A673 (cell line): ENCODE results near the gene ATRX. TPM values are rescaled to one million over a fixed set of nuclear protein-coding genes. Genes with fewer than 3 reads are reported as not detected.
A peak's percentile ranks its signal among the peaks of the same experiment; 100 is the strongest.

Source experiments
- BruUV-seq: library from RNA; stranded (reverse); fragments of 400-500 nt; replicated peaks from 2 replicates; lab custom pipeline; 2021; lab: Mats Ljungman, UMichigan
- CTCF ChIA-PET: fragments of 300-600 bp; sonication (Branson Sonifier 250); formaldehyde crosslinking; loops from one replicate; lab custom pipeline; 2022; ENCODE audit warnings: antibody characterized with exemption; lab: Charles Lee
- POLR2A ChIA-PET: fragments of 300-600 bp; sonication (Branson Sonifier 250); formaldehyde crosslinking; loops from one replicate; lab custom pipeline; 2022; ENCODE audit warnings: antibody characterized with exemption; ENCODE audit not compliant: low non-redundant PET; lab: Charles Lee
- DNase-seq: peaks from one replicate; pipeline ENCODE4 v3.0.0-alpha.2; 2015; ENCODE audit warnings: low spot score
- H3K27ac ChIP-seq: fragments of 200-600 bp; sonication (generic); 2 replicates; pipeline ENCODE4 v1.5.1; 2016; ENCODE audit warnings: mixed run types, low read depth, mild to moderate bottlenecking, mixed read lengths, antibody characterized with exemption, low read length; ENCODE audit not compliant: poor library complexity, severe bottlenecking
- H3K27me3 ChIP-seq: fragments of 200-600 bp; sonication (generic); replicated peaks from 2 replicates; pipeline ENCODE4 v1.6.1; 2017; ENCODE audit warnings: mixed run types, low read depth, mild to moderate bottlenecking, mixed read lengths, antibody characterized with exemption, low read length; ENCODE audit not compliant: insufficient read depth, poor library complexity
- H3K36me3 ChIP-seq: fragments of 200-600 bp; sonication (generic); 2 replicates; pipeline ENCODE4 v1.6.1; 2016; ENCODE audit warnings: mixed run types, mild to moderate bottlenecking, mixed read lengths, antibody characterized with exemption, low read length; ENCODE audit not compliant: insufficient read depth, poor library complexity, severe bottlenecking
- H3K4me1 ChIP-seq: fragments of 200-600 bp; sonication (generic); 2 replicates; pipeline ENCODE4 v1.6.1; 2017; ENCODE audit warnings: mixed run types, mild to moderate bottlenecking, mixed read lengths, antibody characterized with exemption, low read length; ENCODE audit not compliant: insufficient read depth, poor library complexity, severe bottlenecking
- H3K4me3 ChIP-seq: fragments of 200-600 bp; sonication (generic); 2 replicates; pipeline ENCODE4 v1.5.1; 2016; ENCODE audit warnings: low read depth, mixed run types, mild to moderate bottlenecking, mixed read lengths, low read length; ENCODE audit not compliant: poor library complexity, severe bottlenecking
- H3K9me3 ChIP-seq: fragments of 200-600 bp; sonication (generic); 2 replicates; pipeline ENCODE4 v1.6.1; 2016; ENCODE audit warnings: mixed run types, low read depth, mild to moderate bottlenecking, mixed read lengths, antibody characterized with exemption, low read length; ENCODE audit not compliant: poor library complexity, severe bottlenecking
- EZH2 ChIP-seq: fragments of 200-600 bp; sonication (generic); IDR thresholded peaks from 2 replicates; pipeline ENCODE4 v1.6.1; 2017; ENCODE audit warnings: borderline replicate concordance, low read depth, mild to moderate bottlenecking, mixed read lengths, antibody characterized with exemption, low read length; ENCODE audit not compliant: poor library complexity, severe bottlenecking
- intact Hi-C: fragments of 100-400 bp; cut with micrococcal nuclease; formaldehyde crosslinking; loops from one replicate; pipeline ENCODE4 v1.10.0; 2022; ENCODE audit not compliant: unreplicated experiment
- total RNA-seq: library from RNA; stranded (reverse); gene quantifications from 2 replicates; pipeline ENCODE4 v1.2.3, GENCODE V29; 2021
- TF ChIP-seq, protein P1 (sequence below): fragments of 300-800, 200-600 bp; sonication (generic); conservative IDR thresholded peaks from 2 replicates; pipeline ENCODE4 v1.5.1; 2017; ENCODE audit warnings: low read depth, mild to moderate bottlenecking, antibody characterized with exemption, low read length, moderate library complexity, mixed read lengths

ATRX gene
- total RNA-seq, 1 experiment from 2014 or later: 101 TPM

DNA sequence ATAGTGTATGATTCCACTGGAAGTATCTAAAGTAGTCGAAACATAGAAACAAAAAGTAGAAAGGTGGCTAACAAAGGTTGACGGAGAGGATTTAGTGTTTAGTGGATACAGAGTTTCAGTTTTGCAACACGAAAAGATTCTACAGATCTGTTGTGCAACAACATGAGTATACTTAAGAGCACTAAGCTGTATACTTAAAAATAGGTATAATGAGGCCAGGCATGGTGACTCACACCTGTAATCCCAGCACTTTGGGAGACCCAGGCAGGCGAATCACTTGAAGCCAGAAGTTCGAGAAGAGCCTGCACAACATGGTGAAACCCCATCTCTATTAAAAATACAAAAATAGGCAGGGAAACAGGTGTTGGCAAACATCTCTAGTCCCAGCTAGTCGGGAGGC is 7.9 kb upstream of the ATRX start:
- no peaks in the 10 kb centered on the region for H3K9me3 ChIP-seq
- DNase-seq: no peak

DNA sequence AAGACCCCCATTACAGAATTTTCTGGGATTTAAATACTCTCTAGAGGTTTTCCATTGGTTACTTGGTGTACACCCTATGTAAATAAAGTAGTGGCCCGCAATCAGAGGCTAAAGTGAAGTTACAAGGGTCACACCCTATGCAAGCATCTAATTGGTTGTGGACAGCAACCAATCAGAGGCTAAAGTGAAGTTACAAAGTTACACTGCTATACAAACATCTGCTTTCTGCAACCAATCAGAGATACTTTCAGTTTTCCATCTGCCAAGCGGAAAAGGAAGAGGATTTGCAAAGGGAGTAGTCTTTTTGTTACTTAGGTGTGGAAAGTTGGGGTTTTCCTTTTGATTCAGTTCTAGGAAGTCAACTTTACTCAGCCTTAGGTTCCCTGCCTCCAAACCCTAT is 2.0 kb upstream of the ATRX start:
- ChIA-PET CTCF (no interaction called here), POLR2A (no interaction called here)
- Histone ChIP-seq H3K27ac (no peak overlapping the region), H3K27me3 (no peaks in the 10 kb centered on the region), H3K9me3 (no peaks in the 10 kb centered on the region), H3K4me3 (no peak overlapping the region), H3K4me1 (no peaks in the 10 kb centered on the region), H3K36me3 (no peaks in the 10 kb centered on the region)
- DNase-seq: peak; percentile 44
- TF ChIP-seq, protein P1, sequence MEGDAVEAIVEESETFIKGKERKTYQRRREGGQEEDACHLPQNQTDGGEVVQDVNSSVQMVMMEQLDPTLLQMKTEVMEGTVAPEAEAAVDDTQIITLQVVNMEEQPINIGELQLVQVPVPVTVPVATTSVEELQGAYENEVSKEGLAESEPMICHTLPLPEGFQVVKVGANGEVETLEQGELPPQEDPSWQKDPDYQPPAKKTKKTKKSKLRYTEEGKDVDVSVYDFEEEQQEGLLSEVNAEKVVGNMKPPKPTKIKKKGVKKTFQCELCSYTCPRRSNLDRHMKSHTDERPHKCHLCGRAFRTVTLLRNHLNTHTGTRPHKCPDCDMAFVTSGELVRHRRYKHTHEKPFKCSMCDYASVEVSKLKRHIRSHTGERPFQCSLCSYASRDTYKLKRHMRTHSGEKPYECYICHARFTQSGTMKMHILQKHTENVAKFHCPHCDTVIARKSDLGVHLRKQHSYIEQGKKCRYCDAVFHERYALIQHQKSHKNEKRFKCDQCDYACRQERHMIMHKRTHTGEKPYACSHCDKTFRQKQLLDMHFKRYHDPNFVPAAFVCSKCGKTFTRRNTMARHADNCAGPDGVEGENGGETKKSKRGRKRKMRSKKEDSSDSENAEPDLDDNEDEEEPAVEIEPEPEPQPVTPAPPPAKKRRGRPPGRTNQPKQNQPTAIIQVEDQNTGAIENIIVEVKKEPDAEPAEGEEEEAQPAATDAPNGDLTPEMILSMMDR: no peak
- TF ChIP-seq EZH2: no peak
- no TSS peak for BruUV-seq
- intact Hi-C loops: loop anchor here (10.0 kb wide), 1 partner anchor 107 kb away; the partner anchor contains the start of genes COX7B and MAGT1

More for the DNA sequence above, 7.9 kb upstream of the ATRX start:
- H3K27me3 ChIP-seq: no peaks in the 10 kb centered on the region
- H3K27ac ChIP-seq: no peak overlapping the region
- no peaks in the 10 kb centered on the region for H3K4me1 ChIP-seq
- H3K36me3 ChIP-seq: no peaks in the 10 kb centered on the region
- intact Hi-C loops: no loop called here
- TF ChIP-seq EZH2: no peak
- TF ChIP-seq, protein P1: no peak
- no peak overlapping the region for H3K4me3 ChIP-seq
- POLR2A ChIA-PET: no interaction called here
- CTCF ChIA-PET: no interaction called here
- no TSS peak for BruUV-seq

DNA sequence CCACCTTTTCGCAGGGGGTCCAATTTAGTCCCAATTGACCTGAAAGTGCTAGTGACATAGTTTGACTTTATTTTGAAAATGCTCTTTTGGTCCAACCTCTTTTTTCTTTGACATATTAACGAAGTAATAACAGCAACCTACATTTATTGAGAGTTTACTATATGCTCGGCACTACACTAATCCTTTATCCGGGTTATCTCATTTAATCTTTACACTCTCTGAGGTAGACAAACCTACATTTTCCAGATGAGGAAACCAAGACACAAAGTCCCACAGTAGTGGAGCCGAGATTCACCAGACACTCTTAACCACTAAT is 307 bp upstream of the ATRX start:
- no peak for DNase-seq
- TF ChIP-seq EZH2: no peak
- TF ChIP-seq, protein P1: no peak
- no TSS peak for BruUV-seq
- ChIA-PET POLR2A (no interaction called here), CTCF (no interaction called here)
- Histone ChIP-seq H3K4me3 (peak overlapping the region; percentile 75), H3K9me3 (no peaks in the 10 kb centered on the region), H3K36me3 (no peaks in the 10 kb centered on the region), H3K4me1 (no peaks in the 10 kb centered on the region), H3K27me3 (no peaks in the 10 kb centered on the region), H3K27ac (peak overlapping the region; percentile 98)
- intact Hi-C loops: loop anchor here (10.0 kb wide), 1 partner anchor 108 kb away; the partner anchor contains the start of genes COX7B and MAGT1
